AG10803 (cell line): Measurements from ENCODE around the gene SLC1A5.

Experiments
- DNase-seq: peaks from one replicate; pipeline ENCODE4 v3.0.0; 2010; ENCODE audit warnings: low read depth
- H3K4me3 ChIP-seq: 2 replicates; pipeline ENCODE4 v1.5.1; 2011; ENCODE audit warnings: mild to moderate bottlenecking, low read length, control low read depth
- CTCF ChIP-seq: conservative IDR thresholded peaks from 2 replicates; pipeline ENCODE4 v1.5.1; 2011; ENCODE audit warnings: mild to moderate bottlenecking, low read length, control low read depth, inconsistent platforms

Gene SLC1A5

DNA sequence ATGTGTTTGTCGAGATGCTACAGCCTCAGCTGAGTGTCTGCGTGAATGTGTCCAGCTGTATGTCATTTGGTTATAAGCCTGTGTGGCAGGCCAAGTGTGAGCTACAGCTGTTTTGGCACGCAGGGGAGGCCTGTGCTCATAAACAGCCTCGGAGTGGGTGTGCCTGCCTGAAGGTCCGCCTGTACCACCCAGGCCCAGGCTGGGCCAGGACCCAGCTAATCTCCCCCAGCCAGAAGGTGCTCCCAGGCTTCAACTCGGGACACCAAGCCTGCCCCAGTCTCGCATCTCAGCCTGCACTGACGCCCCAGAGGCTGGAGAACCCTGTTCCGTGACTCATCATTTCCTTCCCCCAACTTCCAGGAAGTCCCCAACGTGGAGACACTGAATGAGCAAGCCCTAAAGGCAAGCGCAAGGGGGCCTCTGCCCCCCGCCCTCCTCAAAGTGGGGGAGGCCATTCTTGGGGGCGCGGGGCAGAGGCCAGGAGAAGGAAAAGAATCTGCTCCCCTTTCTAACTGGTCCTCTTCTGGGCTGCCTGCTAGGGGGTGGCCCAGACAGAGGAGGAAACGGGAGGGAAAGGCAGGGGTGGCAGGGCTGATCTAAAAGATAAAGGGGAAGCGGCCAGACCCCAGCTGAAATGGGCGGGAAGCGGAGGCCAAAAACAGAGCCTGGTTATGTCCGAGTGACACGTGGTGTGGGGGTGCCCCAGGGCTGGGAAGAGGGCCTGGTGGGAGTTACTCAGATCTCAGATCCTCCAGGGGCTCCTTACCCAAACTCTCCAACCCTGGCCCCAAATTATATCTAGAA lies 2.0 kb downstream of the SLC1A5 start:
- TF ChIP-seq CTCF, result no peak

GRCh38 chr19:46785980-46786235 lies 2.5 kb downstream of the SLC1A5 start:
- peak overlapping the region; percentile 78 for H3K4me3 ChIP-seq
- DNase-seq, result no peak
- TF ChIP-seq CTCF, result no peak

More for the DNA sequence above, 2.0 kb downstream of the SLC1A5 start:
- peak overlapping the region; percentile 78 for H3K4me3 ChIP-seq
- peak; percentile 95 for DNase-seq

- peak; percentile 59 for DNase-seq
- TF ChIP-seq CTCF, result no peak
- peak overlapping the region; percentile 78 for H3K4me3 ChIP-seq
These were observed 3.1 kb downstream of the SLC1A5 start for GRCh38 chr19:46785054-46785979.

DNA sequence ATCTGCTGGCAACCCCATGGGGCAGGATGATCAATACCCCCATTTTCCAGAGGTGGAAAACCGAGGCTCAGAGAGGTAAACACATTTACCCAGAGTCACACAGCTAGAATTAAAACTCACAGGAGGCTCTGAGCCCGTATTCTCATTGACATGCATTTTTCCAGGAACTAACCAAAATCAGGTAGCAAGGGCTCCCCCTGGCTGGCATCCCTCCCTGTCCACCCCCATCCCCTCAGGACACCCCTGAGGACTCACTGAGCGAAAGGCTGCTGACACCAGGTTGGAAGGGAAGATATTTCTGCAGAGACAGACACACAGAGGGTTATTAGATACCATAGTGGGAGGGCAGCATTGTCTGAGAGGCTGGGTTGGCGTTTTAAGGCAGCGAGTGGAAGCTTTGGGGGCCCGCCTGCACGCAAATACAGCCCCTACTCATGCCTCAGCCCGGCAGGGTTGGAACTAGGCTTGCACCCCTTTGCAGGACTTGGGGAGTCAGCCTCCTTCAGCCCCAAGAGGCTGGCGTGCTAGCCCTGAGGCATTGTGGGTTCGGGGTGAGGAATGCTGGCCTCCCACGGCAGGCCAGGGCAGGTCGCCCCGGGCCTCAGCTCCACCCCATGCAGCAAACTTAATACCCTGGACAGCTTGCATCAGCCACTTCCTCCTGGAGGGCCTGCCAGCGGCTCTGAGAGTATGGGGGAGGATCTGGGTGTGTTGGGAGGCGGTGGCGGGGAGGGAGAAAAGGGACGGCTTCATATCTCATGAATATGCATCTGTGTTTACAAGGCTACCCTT lies 3.9 kb downstream of the SLC1A5 start:
- TF ChIP-seq CTCF, result peak; percentile 28
- peak; percentile 98 for DNase-seq
- peak overlapping the region; percentile 78 for H3K4me3 ChIP-seq

- peak overlapping the region; percentile 78 for H3K4me3 ChIP-seq
- DNase-seq, result no peak
These were observed 4.7 kb downstream of the SLC1A5 start for GRCh38 chr19:46783670-46784069.

More at GRCh38 chr19:46783670-46784069, 4.7 kb downstream of the SLC1A5 start:
- TF ChIP-seq CTCF, result no peak
